HCT116 (cell line): ENCODE measurements around the gene PACRG. TPM values are rescaled to one million over a fixed set of nuclear protein-coding genes. Genes with fewer than 3 reads are reported as not detected.

Experiments
- ATAC-seq: fragments of 200-7000 bp; cut with Tn5 transposase; 2 replicates; pipeline ENCODE4 v1.9.1; 2020; ENCODE audit warnings: mild to moderate bottlenecking, moderate library complexity
- BruUV-seq: library from RNA; stranded (reverse); fragments of 400-500 nt; replicated peaks from 2 replicates; lab custom pipeline; 2021; lab: Mats Ljungman, UMichigan
- CTCF ChIA-PET: fragments of 300-600 bp; sonication (Branson Sonifier 250); formaldehyde crosslinking; loops from one replicate; lab custom pipeline; 2021; ENCODE audit warnings: antibody characterized with exemption; lab: Charles Lee
- POLR2A ChIA-PET: fragments of 300-600, 350-600 bp; sonication (Branson Sonifier 250); formaldehyde crosslinking; loops from one replicate; lab custom pipeline; 2021; ENCODE audit warnings: antibody characterized with exemption; lab: Charles Lee
- RAD21 ChIA-PET, 2 experiments: fragments of 300-600 bp; sonication (Branson Sonifier 250); formaldehyde crosslinking; loops; one replicate each; lab custom pipeline; 2023; ENCODE audit warnings: low total read pairs in 2 of 2; ENCODE audit not compliant: uncharacterized antibody in 2 of 2, unreplicated experiment in 2 of 2, low non-redundant PET in 1 of 2; lab: Charles Lee
- DNase-seq: peaks from one replicate; pipeline ENCODE4 v3.0.0-alpha.2; 2010; ENCODE audit warnings: low read depth, low spot score
- H2AFZ ChIP-seq: fragments of 200-600 bp; shearing (Covaris generic), sonication (generic); 2 replicates; pipeline ENCODE4 v1.6.1; 2017; ENCODE audit warnings: low read depth, mixed run types, mixed read lengths, antibody characterized with exemption, low read length; ENCODE audit not compliant: poor library complexity, severe bottlenecking
- H3K27ac ChIP-seq: 2 replicates; pipeline ENCODE4 v1.5.1; 2012; ENCODE audit warnings: low read depth, low read length
- H3K27me3 ChIP-seq: fragments of 200-600 bp; sonication (generic); 2 replicates; pipeline ENCODE4 v1.6.1; 2016; ENCODE audit warnings: mixed run types, low read length, mixed read lengths; ENCODE audit not compliant: insufficient read depth
- H3K36me3 ChIP-seq, 2 experiments: fragments of 200-500 bp in 1 of 2; fragments of 200-600 bp in 1 of 2; sonication (Bioruptor generic) in 1 of 2; sonication (generic) in 1 of 2; 2 replicates each; pipeline versions ENCODE4 v1.5.1 to v1.6.1; 2014 to 2016; ENCODE audit warnings: low read length in 2 of 2, inconsistent platforms in 1 of 2, mixed read lengths in 1 of 2, mixed run types in 1 of 2; ENCODE audit not compliant: insufficient read depth in 2 of 2, control insufficient read depth in 1 of 2
- H3K4me1 ChIP-seq, 2 experiments: fragments of 200-600 bp in 1 of 2; sonication (generic) in 1 of 2; 2 replicates each; pipeline versions ENCODE4 v1.5.1 to v1.6.1; 2012 to 2017; ENCODE audit warnings: low read length in 2 of 2, inconsistent platforms in 1 of 2, mild to moderate bottlenecking in 1 of 2, mixed read lengths in 1 of 2, mixed run types in 1 of 2, moderate library complexity in 1 of 2; ENCODE audit not compliant: insufficient read depth in 2 of 2, control insufficient read depth in 1 of 2
- H3K4me2 ChIP-seq: fragments of 200-600 bp; sonication (generic); 2 replicates; pipeline ENCODE4 v1.6.1; 2017; ENCODE audit warnings: mixed run types, low read length, mixed read lengths
- H3K4me3 ChIP-seq, 2 experiments: fragments of 200-600 bp in 1 of 2; sonication (generic) in 1 of 2; replicated peaks in 1 of 2; 2 replicates each; pipeline ENCODE4 v1.5.1; 2011 to 2016; ENCODE audit warnings: low read length in 2 of 2, control low read depth in 1 of 2, low read depth in 1 of 2, mild to moderate bottlenecking in 1 of 2, mixed read lengths in 1 of 2, mixed run types in 1 of 2
- H3K79me2 ChIP-seq: fragments of 200-600 bp; sonication (generic); 2 replicates; pipeline ENCODE4 v1.6.1; 2017; ENCODE audit warnings: mild to moderate bottlenecking, mixed run types, low read length, moderate library complexity, mixed read lengths; ENCODE audit not compliant: insufficient read depth
- H3K9ac ChIP-seq: fragments of 200-600 bp; sonication (generic); 2 replicates; pipeline ENCODE4 v1.6.1; 2016; ENCODE audit warnings: low read length, mixed read lengths
- H3K9me2 ChIP-seq: fragments of 200-600 bp; sonication (generic), shearing (Covaris generic); 2 replicates; pipeline ENCODE4 v1.6.1; 2017; ENCODE audit warnings: mixed run types, mild to moderate bottlenecking, moderate library complexity; ENCODE audit not compliant: insufficient read depth
- H3K9me3 ChIP-seq, 2 experiments: fragments of 200-500 bp in 1 of 2; fragments of 200-600 bp in 1 of 2; sonication (Bioruptor generic) in 1 of 2; sonication (generic) in 1 of 2; 2 replicates each; pipeline ENCODE4 v1.6.1; 2014 to 2017; ENCODE audit warnings: low read length in 2 of 2, mixed read lengths in 2 of 2, inconsistent platforms in 1 of 2, low read depth in 1 of 2, mild to moderate bottlenecking in 1 of 2, mixed run types in 1 of 2, moderate library complexity in 1 of 2; ENCODE audit not compliant: control insufficient read depth in 1 of 2, insufficient read depth in 1 of 2
- H4K20me1 ChIP-seq: fragments of 200-600 bp; sonication (generic), shearing (Covaris generic); 2 replicates; pipeline ENCODE4 v1.6.1; 2017; ENCODE audit warnings: mixed run types, mild to moderate bottlenecking, moderate library complexity; ENCODE audit not compliant: insufficient read depth
- ATF3 ChIP-seq: IDR thresholded peaks from 2 replicates; pipeline ENCODE4 v1.6.1; 2012
- CBX3 ChIP-seq: IDR thresholded peaks from 2 replicates; pipeline ENCODE4 v1.6.1; 2012; ENCODE audit warnings: low read depth
- CEBPB ChIP-seq: IDR thresholded peaks from 2 replicates; pipeline ENCODE4 v1.6.1; 2012; ENCODE audit warnings: low read depth
- EGR1 ChIP-seq: IDR thresholded peaks from 2 replicates; pipeline ENCODE4 v1.6.1; 2012; ENCODE audit warnings: low read depth
- ELF1 ChIP-seq: IDR thresholded peaks from 2 replicates; pipeline ENCODE4 v1.6.1; 2012; ENCODE audit warnings: low read depth, borderline replicate concordance
- EZH2 ChIP-seq: fragments of 200-600 bp; sonication (generic); IDR thresholded peaks from 2 replicates; pipeline ENCODE4 v1.6.1; 2017; ENCODE audit warnings: antibody characterized with exemption, mixed run types
- FOSL1 ChIP-seq: IDR thresholded peaks from 2 replicates; pipeline ENCODE4 v1.6.1; 2012; ENCODE audit warnings: low read depth
- MAX ChIP-seq: IDR thresholded peaks from 2 replicates; pipeline ENCODE4 v1.6.1; 2012
- POLR2AphosphoS5 ChIP-seq: IDR thresholded peaks from 2 replicates; pipeline ENCODE4 v1.6.1; 2011; ENCODE audit warnings: mild to moderate bottlenecking, low read depth, low read length, moderate library complexity
- REST ChIP-seq: IDR thresholded peaks from 2 replicates; pipeline ENCODE4 v1.6.1; 2012; ENCODE audit warnings: low read depth
- SIN3A ChIP-seq: IDR thresholded peaks from 2 replicates; pipeline ENCODE4 v1.6.1; 2012; ENCODE audit warnings: low read depth
- SP1 ChIP-seq: IDR thresholded peaks from 2 replicates; pipeline ENCODE4 v1.6.1; 2012; ENCODE audit warnings: low read depth
- SRF ChIP-seq: IDR thresholded peaks from 2 replicates; pipeline ENCODE4 v1.6.1; 2012; ENCODE audit warnings: low read depth
- ZBTB33 ChIP-seq: IDR thresholded peaks from 2 replicates; pipeline ENCODE4 v1.6.1; 2011; ENCODE audit warnings: mild to moderate bottlenecking, low read length, moderate library complexity; ENCODE audit not compliant: insufficient replicate concordance; ENCODE audit errors: extremely low read depth
- ZFX ChIP-seq: fragments of 450-650 bp; IDR thresholded peaks from 2 replicates; pipeline ENCODE4 v1.6.1; 2017
- intact Hi-C: fragments of 100-400 bp; cut with micrococcal nuclease; formaldehyde crosslinking; loops from 2 replicates; pipeline ENCODE4 v1.10.0; 2022
- total RNA-seq: library from RNA; stranded (reverse); gene quantifications from one replicate; pipeline ENCODE4 v1.2.1, GENCODE V29; 2021; ENCODE audit not compliant: unreplicated experiment

The PACRG gene
- total RNA-seq, 1 experiment from 2014 or later = 0.71 TPM

GRCh38 chr6:163187606-163188005 is 459.8 kb downstream of the PACRG start:
- no peak overlapping the region for H3K4me3 ChIP-seq
- CTCF ChIA-PET = no interaction called here
- no peak overlapping the region for H3K4me2 ChIP-seq
- no peak overlapping the region for H3K9ac ChIP-seq
- H3K27ac ChIP-seq = no peak overlapping the region
- no peak for ATAC-seq
- no peak for DNase-seq
- H3K79me2 ChIP-seq = no peaks in the 10 kb centered on the region
- intact Hi-C loops = loop anchor here (10.0 kb wide), 1 partner anchor 367 kb away; no protein-coding TSS in a partner anchor
- H3K27me3 ChIP-seq = no peaks in the 10 kb centered on the region
- H4K20me1 ChIP-seq = no peaks in the 10 kb centered on the region
- H3K9me2 ChIP-seq = no peaks in the 10 kb centered on the region
- no TSS peak for BruUV-seq
- H3K36me3 ChIP-seq = no peaks in the 10 kb centered on the region
- TF ChIP-seq CBX3 = no peak
- no peaks in the 10 kb centered on the region; a peak in 1 of 4 replicates for H3K9me3 ChIP-seq
- RAD21 ChIA-PET = no interaction called here
- H3K4me1 ChIP-seq = no peaks in the 10 kb centered on the region
- POLR2A ChIA-PET = no interaction called here
- no peak overlapping the region for H2AFZ ChIP-seq

- Histone ChIP-seq H3K4me2 (no peak overlapping the region), H3K27ac (no peak overlapping the region), H3K27me3 (no peaks in the 10 kb centered on the region), H3K9me3 (no peaks in the 10 kb centered on the region; a peak in 1 of 4 replicates), H4K20me1 (no peaks in the 10 kb centered on the region), H3K79me2 (no peaks in the 10 kb centered on the region), H3K36me3 (no peaks in the 10 kb centered on the region), H3K4me3 (no peak overlapping the region), H3K4me1 (no peaks in the 10 kb centered on the region), H3K9ac (no peak overlapping the region), H3K9me2 (no peaks in the 10 kb centered on the region), H2AFZ (no peak overlapping the region)
- DNase-seq (no peak), ATAC-seq (no peak)
- ChIA-PET RAD21 (no interaction called here), POLR2A (no interaction called here), CTCF (no interaction called here)
- intact Hi-C loops = loop anchor here (10.0 kb wide), 1 partner anchor 366 kb away; no protein-coding TSS in a partner anchor
- BruUV-seq = no TSS peak
- TF ChIP-seq REST = no peak
- TF ChIP-seq ATF3 = no peak
- no peak for TF ChIP-seq SIN3A
- no peak for TF ChIP-seq EZH2
- no peak for TF ChIP-seq SRF
- no peak for TF ChIP-seq FOSL1
- TF ChIP-seq CBX3 = no peak
- no peak for TF ChIP-seq ELF1
- TF ChIP-seq EGR1 = no peak
- no peak for TF ChIP-seq ZBTB33
- no peak for TF ChIP-seq MAX
- TF ChIP-seq SP1 = no peak
- no peak for TF ChIP-seq CEBPB
- TF ChIP-seq POLR2AphosphoS5 = no peak
- no peak for TF ChIP-seq ZFX
These were observed 461.0 kb downstream of the PACRG start for GRCh38 chr6:163188746-163189145.
